ENCODE data around the gene PRC1.

DNA sequence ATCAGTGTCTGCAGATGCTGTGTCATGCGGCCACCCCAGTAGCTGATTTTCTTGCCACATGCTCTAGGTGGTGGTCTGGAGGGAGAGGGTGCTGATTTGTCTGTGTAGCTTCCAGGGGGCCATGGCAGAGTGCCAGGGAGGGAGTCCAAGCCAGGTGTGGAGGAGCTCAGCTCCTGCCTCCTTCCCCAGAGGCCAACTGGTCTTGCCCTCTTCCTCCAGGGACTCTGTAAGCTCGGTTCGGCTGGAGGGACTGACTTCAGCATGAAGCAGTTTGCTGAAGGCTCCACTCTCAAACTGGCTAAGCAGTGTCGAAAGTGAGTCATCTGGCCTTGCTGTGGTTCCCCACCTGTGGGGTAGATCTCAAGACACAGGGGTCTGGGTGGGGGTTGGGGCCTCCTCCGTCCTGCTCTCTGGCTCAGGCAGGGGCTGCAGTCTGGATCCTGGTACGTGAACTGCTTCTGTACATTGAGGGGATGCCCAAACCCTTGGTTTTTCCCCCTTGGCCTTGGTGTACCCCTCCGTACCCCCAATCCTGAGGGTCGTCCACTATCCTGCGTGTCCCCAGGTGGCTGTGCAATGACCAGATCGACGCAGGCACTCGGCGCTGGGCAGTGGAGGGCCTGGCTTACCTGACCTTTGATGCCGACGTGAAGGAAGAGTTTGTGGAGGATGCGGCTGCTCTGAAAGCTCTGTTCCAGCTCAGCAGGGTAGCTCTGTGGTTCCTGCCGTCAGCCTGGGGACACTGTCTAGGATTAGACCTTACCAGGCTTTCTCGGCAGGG, 46.6 kb downstream of the PRC1 start:
- TF ChIP-seq, protein P1, sequence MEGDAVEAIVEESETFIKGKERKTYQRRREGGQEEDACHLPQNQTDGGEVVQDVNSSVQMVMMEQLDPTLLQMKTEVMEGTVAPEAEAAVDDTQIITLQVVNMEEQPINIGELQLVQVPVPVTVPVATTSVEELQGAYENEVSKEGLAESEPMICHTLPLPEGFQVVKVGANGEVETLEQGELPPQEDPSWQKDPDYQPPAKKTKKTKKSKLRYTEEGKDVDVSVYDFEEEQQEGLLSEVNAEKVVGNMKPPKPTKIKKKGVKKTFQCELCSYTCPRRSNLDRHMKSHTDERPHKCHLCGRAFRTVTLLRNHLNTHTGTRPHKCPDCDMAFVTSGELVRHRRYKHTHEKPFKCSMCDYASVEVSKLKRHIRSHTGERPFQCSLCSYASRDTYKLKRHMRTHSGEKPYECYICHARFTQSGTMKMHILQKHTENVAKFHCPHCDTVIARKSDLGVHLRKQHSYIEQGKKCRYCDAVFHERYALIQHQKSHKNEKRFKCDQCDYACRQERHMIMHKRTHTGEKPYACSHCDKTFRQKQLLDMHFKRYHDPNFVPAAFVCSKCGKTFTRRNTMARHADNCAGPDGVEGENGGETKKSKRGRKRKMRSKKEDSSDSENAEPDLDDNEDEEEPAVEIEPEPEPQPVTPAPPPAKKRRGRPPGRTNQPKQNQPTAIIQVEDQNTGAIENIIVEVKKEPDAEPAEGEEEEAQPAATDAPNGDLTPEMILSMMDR (IDR thresholded peaks at IDR 0.05; ENCODE audit: low read length): no peak
- TF ChIP-seq EZH2 (IDR thresholded peaks at IDR 0.05; ENCODE audit: borderline replicate concordance, low read length): no peak
